ENCODE measurements around the gene DNAJB6. TPM values are rescaled to one million over a fixed set of nuclear protein-coding genes. Genes with fewer than 3 reads are reported as not detected.

Gene DNAJB6
- total RNA-seq, 1 experiment from 2014 or later: 288 TPM

GRCh38 chr7:157386979-157387800 is 50.4 kb downstream of the DNAJB6 start (continued):
- TF ChIP-seq KAT7 (CRISPR knock-in tag; IDR thresholded peaks at IDR 0.05; ENCODE audit: borderline replicate concordance) (no peak), CBFB (CRISPR knock-in tag; IDR thresholded peaks at IDR 0.05; ENCODE audit: low read depth) (no peak), RORB (CRISPR knock-in tag; IDR thresholded peaks at IDR 0.05) (no peak), CTCF (IDR thresholded peaks at IDR 0.05) (peak; percentile 97), CREM (CRISPR knock-in tag; IDR thresholded peaks at IDR 0.05) (no peak), NR1H2 (CRISPR knock-in tag; IDR thresholded peaks at IDR 0.05) (no peak), ZNF138 (CRISPR knock-in tag; conservative IDR thresholded peaks at IDR 0.05) (no peak), MXD4 (CRISPR knock-in tag; IDR thresholded peaks at IDR 0.05; ENCODE audit: borderline replicate concordance) (no peak), FOXK1 (CRISPR knock-in tag; IDR thresholded peaks at IDR 0.05) (peak; percentile 80; the same call in 1 of the 2 replicates), NFE2L1 (CRISPR knock-in tag; IDR thresholded peaks at IDR 0.05) (peak; percentile 75; the same call in 1 of the 2 replicates), PRRX2 (CRISPR knock-in tag; IDR thresholded peaks at IDR 0.05) (0 out of 2 replicates have a peak, but pooled peaks have one; percentile 45), E2F5 (CRISPR knock-in tag; IDR thresholded peaks at IDR 0.05) (no peak), ZBTB43 (CRISPR knock-in tag; IDR thresholded peaks at IDR 0.05) (no peak)
- TF ChIP-seq, protein P1, sequence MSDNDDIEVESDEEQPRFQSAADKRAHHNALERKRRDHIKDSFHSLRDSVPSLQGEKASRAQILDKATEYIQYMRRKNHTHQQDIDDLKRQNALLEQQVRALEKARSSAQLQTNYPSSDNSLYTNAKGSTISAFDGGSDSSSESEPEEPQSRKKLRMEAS (CRISPR knock-in tag; IDR thresholded peaks at IDR 0.05): peak; percentile 96

- CTCF ChIA-PET: interaction anchor here (1.2 kb wide), 1 partner anchor 46 kb away, joined by 3 read pairs; no protein-coding TSS in a partner anchor
- ATAC-seq (no peak), DNase-seq (ENCODE audit: low spot score) (no peak)
- H3K9me3 Mint-ChIP-seq: no peaks in the 10 kb centered on the region
- POLR2A ChIA-PET: interaction anchor here (0.7 kb wide), 1 partner anchor 217 kb away, joined by 4 read pairs; no protein-coding TSS in a partner anchor
- H3K27ac Mint-ChIP-seq: no peak overlapping the region; the same call in 1 of the 2 replicates
- H3K4me3 Mint-ChIP-seq: no peak overlapping the region
- H3K36me3 Mint-ChIP-seq: peaks cover 72% of the 10 kb centered on the region
- no peaks in the 10 kb centered on the region for H3K27me3 Mint-ChIP-seq (ENCODE audit: low read depth)
- TF ChIP-seq ZNF532 (CRISPR knock-in tag; IDR thresholded peaks at IDR 0.05; ENCODE audit: borderline replicate concordance): no peak
- TF ChIP-seq ESRRA (CRISPR knock-in tag; IDR thresholded peaks at IDR 0.05; ENCODE audit: borderline replicate concordance): no peak
- TF ChIP-seq, protein P2, sequence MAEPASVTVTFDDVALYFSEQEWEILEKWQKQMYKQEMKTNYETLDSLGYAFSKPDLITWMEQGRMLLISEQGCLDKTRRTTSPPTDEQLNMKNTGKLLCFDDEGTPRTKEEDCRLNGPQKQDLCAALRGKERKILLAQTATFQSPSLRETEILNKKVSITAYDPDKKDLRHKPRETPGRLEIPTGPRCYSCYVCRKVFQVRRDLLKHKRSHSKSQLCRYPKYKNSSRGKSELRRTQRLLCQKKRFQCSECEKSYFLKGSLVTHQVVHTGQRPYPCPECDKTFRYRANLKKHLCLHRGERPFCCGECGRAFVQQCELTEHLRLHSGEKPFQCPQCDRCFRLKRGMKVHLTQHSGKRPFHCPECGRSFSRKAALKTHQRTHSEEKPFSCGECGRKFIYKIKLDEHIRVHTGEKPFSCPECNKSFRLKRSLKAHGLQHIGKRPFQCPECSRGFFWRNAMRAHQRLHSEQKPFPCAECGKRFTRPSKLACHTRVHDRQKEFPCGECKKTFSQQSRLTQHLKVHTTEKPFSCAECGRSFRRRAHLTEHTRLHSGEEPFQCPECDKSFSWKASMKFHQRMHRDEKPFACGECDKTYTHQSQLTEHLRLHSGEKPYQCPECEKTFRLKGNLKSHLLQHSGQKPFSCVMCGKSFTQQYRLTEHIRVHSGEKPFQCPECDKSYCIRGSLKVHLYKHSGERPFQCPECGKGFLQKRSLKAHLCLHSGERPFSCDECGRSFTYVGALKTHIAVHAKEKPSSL (CRISPR knock-in tag; conservative IDR thresholded peaks at IDR 0.05): no peak
- TF ChIP-seq ZNF138 (CRISPR knock-in tag; conservative IDR thresholded peaks at IDR 0.05): no peak
- TF ChIP-seq RORB (CRISPR knock-in tag; IDR thresholded peaks at IDR 0.05): no peak
- TF ChIP-seq IRF2 (CRISPR knock-in tag; IDR thresholded peaks at IDR 0.05; ENCODE audit: borderline replicate concordance, low read depth): no peak
- peaks cover 55% of the 10 kb centered on the region for H3K4me1 Mint-ChIP-seq
Observed at GRCh38 chr7:157388301-157388700, 51.5 kb downstream of the DNAJB6 start.

Measured in WTC11 (cell line).